H1 (cell line): ENCODE measurements around the gene UTS2R. TPM values are rescaled to one million over a fixed set of nuclear protein-coding genes. Genes with fewer than 3 reads are reported as not detected.

Source experiments
- CHD7 ChIP-seq: fragments of 300-600 bp; sonication (generic); IDR thresholded peaks from 2 replicates; pipeline ENCODE4 v1.7.1; 2012; ENCODE audit warnings: low read length, moderate library complexity, mild to moderate bottlenecking, inconsistent platforms; ENCODE audit not compliant: insufficient replicate concordance
- EZH2 ChIP-seq: fragments of 200-600 bp; sonication (generic); IDR thresholded peaks from 2 replicates; pipeline ENCODE4 v1.7.1; 2012; ENCODE audit warnings: low read depth, mild to moderate bottlenecking, moderate library complexity, low read length, inconsistent platforms; ENCODE audit not compliant: severe bottlenecking
- GABPA ChIP-seq: IDR thresholded peaks from 2 replicates; pipeline ENCODE4 v1.6.1; 2011; ENCODE audit warnings: mild to moderate bottlenecking, low read length, moderate library complexity, borderline replicate concordance; ENCODE audit not compliant: insufficient read depth
- NANOG ChIP-seq: IDR thresholded peaks from 2 replicates; pipeline ENCODE4 v1.6.1; 2011; ENCODE audit warnings: low read length, low read depth, mild to moderate bottlenecking, inconsistent platforms; ENCODE audit not compliant: insufficient read depth, poor library complexity, severe bottlenecking
- SP1 ChIP-seq: IDR thresholded peaks from 2 replicates; pipeline ENCODE4 v1.6.1; 2011; ENCODE audit warnings: low read depth, low read length
- TEAD4 ChIP-seq: IDR thresholded peaks from 2 replicates; pipeline ENCODE4 v1.6.1; 2012; ENCODE audit warnings: low read depth, low read length, inconsistent platforms, mixed read lengths
- polyA plus RNA-seq, 7 experiments: library from polyadenylated mRNA; depleted of rRNA in 3 of 7; stranded (reverse) in 5 of 7; unstranded in 2 of 7; fragments of >200 nt in 5 of 7; fragments of 200-250 nt in 2 of 7; gene quantifications; 1 replicate in 5 of 7; 2 replicates in 1 of 7; 4 replicates in 1 of 7; pipeline versions ENCODE4 v1.2.1 to v1.2.3, GENCODE V29; 2011 to 2013; ENCODE audit warnings: missing spikeins in 2 of 7, mixed read lengths in 2 of 7
- total RNA-seq: library from RNA; stranded (reverse); fragmentation: NEBNext Ultra II Directional; extraction: Animal tissue kit (Norgen Biotek cat#: 25700); gene quantifications from 2 replicates; pipeline ENCODE4 v1.2.1, GENCODE V29; 2021

Gene UTS2R
- total and polyA plus RNA-seq, 2 of the 8 experiments (the other 6 are each of a cell fraction or from before 2014, with no cell fraction given) = 0.27 TPM; not detected in 1

GRCh38 chr17:82388223-82388921 is 16.8 kb downstream of the UTS2R start (continued):
- no peak for TF ChIP-seq CHD7
- no peak for TF ChIP-seq TEAD4
- no peak for TF ChIP-seq EZH2
- TF ChIP-seq GABPA = no peak
- TF ChIP-seq NANOG = no peak
- no peak for TF ChIP-seq SP1
